ENCODE measurements around the gene NRDE2. TPM values are rescaled to one million over a fixed set of nuclear protein-coding genes. Genes with fewer than 3 reads are reported as not detected.
"Not testable (repeated sequence)": the region's sequence is repeated elsewhere in the genome, so short reads cannot be mapped to it uniquely, and the experiment has no call there.

The NRDE2 gene
- total RNA-seq, 1 experiment from 2014 or later = 3.6 TPM

- Histone ChIP-seq H3K4me3 (ENCODE audit: insufficient read depth, low read depth, low read length) (no peak overlapping the region), H3K36me3 (replicated peaks; ENCODE audit: control insufficient read depth, insufficient read depth, low read length) (no peaks in the 10 kb centered on the region), H3K27me3 (ENCODE audit: control insufficient read depth, insufficient read depth, low read length) (no peaks in the 10 kb centered on the region)
- no peak for DNase-seq
Measured at GRCh38 chr14:90354551-90355298, 23.0 kb upstream of the NRDE2 start.

- H3K4me3 ChIP-seq (ENCODE audit: insufficient read depth, low read depth, low read length) = no peak overlapping the region
- H3K27me3 ChIP-seq (ENCODE audit: control insufficient read depth, insufficient read depth, low read length) = no peaks in the 10 kb centered on the region
- H3K36me3 ChIP-seq (replicated peaks; ENCODE audit: control insufficient read depth, insufficient read depth, low read length) = no peaks in the 10 kb centered on the region
- no peak for DNase-seq
Measured at GRCh38 chr14:90349739-90350138, 18.0 kb upstream of the NRDE2 start.

- H3K27me3 ChIP-seq (ENCODE audit: control insufficient read depth, insufficient read depth, low read length) = no peaks in the 10 kb centered on the region
- no peak for DNase-seq
Measured at GRCh38 chr14:90348270-90348669, 16.5 kb upstream of the NRDE2 start.

GRCh38 chr14:90345239-90345557 is 13.5 kb upstream of the NRDE2 start:
- H3K36me3 ChIP-seq (replicated peaks; ENCODE audit: control insufficient read depth, insufficient read depth, low read length) = no peaks in the 10 kb centered on the region
- no peak for DNase-seq
- H3K4me3 ChIP-seq (ENCODE audit: insufficient read depth, low read depth, low read length) = no peak overlapping the region
- H3K27me3 ChIP-seq (ENCODE audit: control insufficient read depth, insufficient read depth, low read length) = peaks cover 1% of the 10 kb centered on the region; the same call in 1 of the 2 replicates

More at GRCh38 chr14:90348270-90348669, 16.5 kb upstream of the NRDE2 start:
- Histone ChIP-seq H3K36me3 (replicated peaks; ENCODE audit: control insufficient read depth, insufficient read depth, low read length) (no peaks in the 10 kb centered on the region), H3K4me3 (ENCODE audit: insufficient read depth, low read depth, low read length) (no peak overlapping the region)

GRCh38 chr14:90344331-90345238 is 12.8 kb upstream of the NRDE2 start:
- DNase-seq = no peak
- H3K4me3 ChIP-seq (ENCODE audit: insufficient read depth, low read depth, low read length) = no peak overlapping the region
- H3K36me3 ChIP-seq (replicated peaks; ENCODE audit: control insufficient read depth, insufficient read depth, low read length) = no peaks in the 10 kb centered on the region
- peaks cover 1% of the 10 kb centered on the region; the same call in 1 of the 2 replicates for H3K27me3 ChIP-seq (ENCODE audit: control insufficient read depth, insufficient read depth, low read length)

GRCh38 chr14:90342327-90342726 is 10.6 kb upstream of the NRDE2 start:
- no peaks in the 10 kb centered on the region for H3K36me3 ChIP-seq (replicated peaks; ENCODE audit: control insufficient read depth, insufficient read depth, low read length)
- no peak overlapping the region for H3K4me3 ChIP-seq (ENCODE audit: insufficient read depth, low read depth, low read length)
- no peak for DNase-seq
- peaks cover 1% of the 10 kb centered on the region; the same call in 1 of the 2 replicates for H3K27me3 ChIP-seq (ENCODE audit: control insufficient read depth, insufficient read depth, low read length)

- Histone ChIP-seq H3K27me3 (ENCODE audit: control insufficient read depth, insufficient read depth, low read length) (peaks cover 1% of the 10 kb centered on the region; the same call in 1 of the 2 replicates), H3K4me3 (ENCODE audit: insufficient read depth, low read depth, low read length) (no peak overlapping the region), H3K36me3 (replicated peaks; ENCODE audit: control insufficient read depth, insufficient read depth, low read length) (no peaks in the 10 kb centered on the region)
- no peak for DNase-seq
Measured at GRCh38 chr14:90341784-90342183, 10.0 kb upstream of the NRDE2 start.

GRCh38 chr14:90341232-90341631 is 9.5 kb upstream of the NRDE2 start:
- not testable (repeated sequence) for H3K36me3 ChIP-seq (replicated peaks; ENCODE audit: control insufficient read depth, insufficient read depth, low read length); DNase-seq; H3K27me3 ChIP-seq (ENCODE audit: control insufficient read depth, insufficient read depth, low read length); H3K4me3 ChIP-seq (ENCODE audit: insufficient read depth, low read depth, low read length)

GRCh38 chr14:90336985-90337384 is 5.2 kb upstream of the NRDE2 start:
- Histone ChIP-seq H3K4me3 (ENCODE audit: insufficient read depth, low read depth, low read length) (no peak overlapping the region), H3K36me3 (replicated peaks; ENCODE audit: control insufficient read depth, insufficient read depth, low read length) (no peaks in the 10 kb centered on the region), H3K27me3 (ENCODE audit: control insufficient read depth, insufficient read depth, low read length) (no peaks in the 10 kb centered on the region; the same call in 1 of the 2 replicates)
- DNase-seq = no peak

- H3K36me3 ChIP-seq (replicated peaks; ENCODE audit: control insufficient read depth, insufficient read depth, low read length) = no peaks in the 10 kb centered on the region
Measured at GRCh38 chr14:90336401-90336800, 4.7 kb upstream of the NRDE2 start.

GRCh38 chr14:90332271-90332584 is 487 bp upstream of the NRDE2 start:
- no peaks in the 10 kb centered on the region; the same call in 1 of the 2 replicates for H3K27me3 ChIP-seq (ENCODE audit: control insufficient read depth, insufficient read depth, low read length)
- peak overlapping the region; percentile 21 for H3K4me3 ChIP-seq (ENCODE audit: insufficient read depth, low read depth, low read length)
- H3K36me3 ChIP-seq (replicated peaks; ENCODE audit: control insufficient read depth, insufficient read depth, low read length) = no peaks in the 10 kb centered on the region
- DNase-seq = no peak

More at GRCh38 chr14:90336401-90336800, 4.7 kb upstream of the NRDE2 start:
- no peak for DNase-seq
- Histone ChIP-seq H3K27me3 (ENCODE audit: control insufficient read depth, insufficient read depth, low read length) (no peaks in the 10 kb centered on the region; the same call in 1 of the 2 replicates), H3K4me3 (ENCODE audit: insufficient read depth, low read depth, low read length) (no peak overlapping the region)

- no peaks in the 10 kb centered on the region for H3K36me3 ChIP-seq (replicated peaks; ENCODE audit: control insufficient read depth, insufficient read depth, low read length)
- no peak for DNase-seq
- H3K4me3 ChIP-seq (ENCODE audit: insufficient read depth, low read depth, low read length) = no peak overlapping the region; the same call in 1 of the 2 replicates
- H3K27me3 ChIP-seq (ENCODE audit: control insufficient read depth, insufficient read depth, low read length) = no peaks in the 10 kb centered on the region; the same call in 1 of the 2 replicates
Measured at GRCh38 chr14:90330203-90331196, 1.2 kb downstream of the NRDE2 start.

- H3K27me3 ChIP-seq (ENCODE audit: control insufficient read depth, insufficient read depth, low read length) = no peaks in the 10 kb centered on the region
- H3K4me3 ChIP-seq (ENCODE audit: insufficient read depth, low read depth, low read length) = no peak overlapping the region
- H3K36me3 ChIP-seq (replicated peaks; ENCODE audit: control insufficient read depth, insufficient read depth, low read length) = peaks cover 2% of the 10 kb centered on the region; the same call in 1 of the 2 replicates
- DNase-seq = no peak
Measured at GRCh38 chr14:90321891-90322290, 9.8 kb downstream of the NRDE2 start.
